Endothelial cell of umbilical vein (primary cell): ENCODE measurements around the gene BRINP2.

Experiments used
- POLR2A ChIP-seq: IDR thresholded peaks from 2 replicates; pipeline ENCODE4 v1.6.1; 2012; ENCODE audit warnings: low read depth, mild to moderate bottlenecking, control low read depth, low read length
- TF ChIP-seq, protein P1 (sequence below), 2 donors: IDR thresholded peaks; 1 replicate in 1 of 2; 2 replicates in 1 of 2; pipeline ENCODE4 v1.5.1; 2011; ENCODE audit warnings: low read length in 2 of 2, mild to moderate bottlenecking in 2 of 2, moderate library complexity in 2 of 2, control low read depth in 1 of 2, inconsistent platforms in 1 of 2, low read depth in 1 of 2; ENCODE audit not compliant: insufficient read depth in 1 of 2; ENCODE audit errors: extremely low read depth in 1 of 2

DNA sequence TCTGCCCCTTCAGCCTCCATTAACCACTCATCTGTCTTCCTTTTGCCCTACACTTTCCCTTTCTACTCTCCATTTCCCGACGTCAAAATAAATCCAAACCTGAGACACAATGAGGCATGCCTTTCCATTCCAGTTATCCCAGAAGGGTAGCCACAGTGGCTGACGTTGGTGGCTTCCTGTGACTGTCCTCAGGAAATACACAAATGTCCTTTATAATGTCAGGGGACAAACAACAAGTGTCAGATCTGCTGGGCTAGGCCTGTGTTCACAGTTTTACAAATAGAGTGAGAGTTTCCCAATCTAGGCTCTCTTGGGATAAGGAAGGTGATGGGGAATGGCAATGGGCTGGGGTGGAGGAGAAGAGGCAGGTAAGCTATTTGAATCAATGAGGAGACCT, 135.3 kb downstream of the BRINP2 start:
- TF ChIP-seq, protein P1, sequence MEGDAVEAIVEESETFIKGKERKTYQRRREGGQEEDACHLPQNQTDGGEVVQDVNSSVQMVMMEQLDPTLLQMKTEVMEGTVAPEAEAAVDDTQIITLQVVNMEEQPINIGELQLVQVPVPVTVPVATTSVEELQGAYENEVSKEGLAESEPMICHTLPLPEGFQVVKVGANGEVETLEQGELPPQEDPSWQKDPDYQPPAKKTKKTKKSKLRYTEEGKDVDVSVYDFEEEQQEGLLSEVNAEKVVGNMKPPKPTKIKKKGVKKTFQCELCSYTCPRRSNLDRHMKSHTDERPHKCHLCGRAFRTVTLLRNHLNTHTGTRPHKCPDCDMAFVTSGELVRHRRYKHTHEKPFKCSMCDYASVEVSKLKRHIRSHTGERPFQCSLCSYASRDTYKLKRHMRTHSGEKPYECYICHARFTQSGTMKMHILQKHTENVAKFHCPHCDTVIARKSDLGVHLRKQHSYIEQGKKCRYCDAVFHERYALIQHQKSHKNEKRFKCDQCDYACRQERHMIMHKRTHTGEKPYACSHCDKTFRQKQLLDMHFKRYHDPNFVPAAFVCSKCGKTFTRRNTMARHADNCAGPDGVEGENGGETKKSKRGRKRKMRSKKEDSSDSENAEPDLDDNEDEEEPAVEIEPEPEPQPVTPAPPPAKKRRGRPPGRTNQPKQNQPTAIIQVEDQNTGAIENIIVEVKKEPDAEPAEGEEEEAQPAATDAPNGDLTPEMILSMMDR (IDR thresholded peaks at IDR 0.05; ENCODE audit: extremely low read depth in 1 of 2, insufficient read depth in 1 of 2, low read depth in 1 of 2, low read length in 2 of 2) = no peak
- TF ChIP-seq POLR2A = no peak
